PFSK-1 (cell line): Measurements from ENCODE around the gene RAC2.

Experiments
- REST ChIP-seq, 2 experiments: IDR thresholded peaks; 2 replicates each; pipeline versions ENCODE4 v1.6.1 to v1.8.0; 2011 to 2012; ENCODE audit warnings: low read depth in 2 of 2, low read length in 2 of 2, control low read depth in 1 of 2, inconsistent platforms in 1 of 2, mild to moderate bottlenecking in 1 of 2, moderate library complexity in 1 of 2; ENCODE audit not compliant: insufficient read depth in 1 of 2
- SIN3A ChIP-seq: IDR thresholded peaks from 2 replicates; pipeline ENCODE4 v1.6.1; 2012; ENCODE audit warnings: mild to moderate bottlenecking, low read length, moderate library complexity, borderline replicate concordance; ENCODE audit not compliant: insufficient read depth

GRCh38 chr22:37211075-37211865 is 32.8 kb downstream of the RAC2 start:
- TF ChIP-seq REST (IDR thresholded peaks at IDR 0.05; ENCODE audit: insufficient read depth in 1 of 2, low read depth in 2 of 2, low read length in 2 of 2) (no peak), SIN3A (no peak)
